GM18517 (cell line): ENCODE data around the gene TUFM.
"Not testable (repeated sequence)": the region's sequence is repeated elsewhere in the genome, so short reads cannot be mapped to it uniquely, and the experiment has no call there.

Experiments used
- ATAC-seq: cut with Tn5 transposase; IDR thresholded peaks from one replicate; pipeline ENCODE4 v1.9.1; 2021; ENCODE audit warnings: mild to moderate bottlenecking, moderate library complexity; ENCODE audit not compliant: unreplicated experiment

The TUFM gene

DNA sequence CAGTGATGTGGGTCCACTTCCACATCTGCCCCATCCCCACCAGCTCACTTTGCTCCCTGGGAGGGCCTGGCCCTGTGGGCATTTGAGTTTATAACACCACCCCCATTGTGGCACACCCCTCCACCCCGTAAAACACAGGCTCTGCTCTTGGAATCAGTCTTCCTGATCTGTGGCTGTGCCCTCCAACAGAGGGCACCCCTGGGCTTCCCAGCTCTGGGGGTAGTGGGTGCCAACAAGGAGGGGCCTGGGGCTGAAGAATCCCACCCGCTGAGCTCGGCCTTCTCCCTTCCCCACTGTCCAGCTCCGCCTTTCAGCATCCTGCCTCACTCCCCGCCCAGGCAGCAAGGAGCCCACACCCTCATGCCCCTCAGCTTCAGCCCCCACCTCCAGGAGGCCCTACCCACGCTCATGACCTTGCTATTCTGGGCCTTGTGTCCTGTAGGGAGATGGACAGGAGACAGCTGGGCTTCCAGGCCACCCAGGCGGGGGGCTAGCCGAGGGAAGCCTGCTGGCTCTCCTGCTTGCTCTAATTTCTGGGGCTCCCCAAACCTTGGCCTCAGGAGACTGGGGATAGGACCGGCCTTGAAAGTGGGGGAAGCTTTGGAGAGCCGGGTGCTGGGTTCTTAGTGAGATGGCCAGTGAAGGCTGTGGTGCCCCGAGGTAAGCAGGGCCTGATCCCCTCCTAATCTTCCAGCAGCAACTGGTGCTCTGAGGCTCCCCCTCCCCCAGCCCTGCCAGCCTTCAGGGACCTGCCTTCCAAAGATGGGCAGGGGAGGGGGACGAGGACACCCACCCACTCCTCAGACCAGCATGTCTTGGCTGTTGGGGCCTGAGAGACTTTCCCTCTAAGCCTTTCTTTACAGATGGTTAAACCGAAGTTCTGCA lies 29.2 kb upstream of the TUFM start:
- ATAC-seq = no peak

DNA sequence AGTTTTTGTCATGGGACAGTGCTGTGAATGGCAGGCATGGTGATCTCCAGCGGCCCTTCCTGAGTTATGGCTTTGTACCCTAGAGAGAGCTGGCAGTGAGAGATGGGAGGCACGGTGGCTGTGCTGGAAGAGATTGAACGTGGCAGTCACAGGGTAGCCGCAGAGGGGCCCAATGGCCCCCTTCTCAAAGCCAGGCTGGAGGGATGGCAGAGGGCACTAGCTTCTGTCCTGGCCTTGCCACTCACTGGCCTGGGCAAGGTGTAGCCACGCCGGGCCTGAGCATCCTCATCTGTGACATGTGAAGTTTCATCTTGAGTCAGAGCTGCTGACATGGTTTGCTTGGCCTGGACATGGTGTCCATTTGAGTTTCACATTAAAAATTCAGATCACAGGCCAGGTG lies 28.3 kb upstream of the TUFM start:
- ATAC-seq = no peak

DNA sequence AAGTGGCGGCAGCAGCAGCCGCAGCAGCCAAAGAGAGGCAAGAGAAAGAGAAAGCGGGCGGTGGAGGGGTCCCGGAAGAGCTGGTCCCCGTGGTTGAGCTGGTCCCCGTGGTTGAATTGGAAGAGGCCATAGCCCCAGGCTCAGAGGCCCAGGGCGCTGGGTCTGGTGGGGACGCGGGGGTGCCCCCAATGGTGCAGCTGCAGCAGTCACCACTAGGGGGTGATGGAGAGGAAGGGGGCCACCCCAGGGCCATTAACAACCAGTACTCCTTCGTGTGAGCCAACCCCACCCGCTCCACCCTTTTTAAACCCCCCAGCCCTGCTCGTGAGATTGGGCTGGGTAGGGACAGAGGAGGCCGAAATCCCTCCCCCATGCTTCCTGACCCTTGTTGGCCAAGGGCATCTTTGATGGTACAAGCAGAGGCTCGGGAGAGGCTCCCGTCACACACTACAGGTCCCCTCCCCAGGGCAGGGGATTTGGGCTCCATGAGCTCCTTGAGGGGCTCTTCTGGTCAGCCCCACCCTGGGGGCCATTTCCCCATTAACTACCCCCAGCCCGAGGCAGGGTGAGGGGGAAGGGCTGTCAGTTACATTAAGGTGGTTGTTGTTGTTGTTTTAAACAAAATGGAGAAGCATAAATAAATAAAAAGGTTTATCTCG lies 27.5 kb upstream of the TUFM start:
- no peak for ATAC-seq

DNA sequence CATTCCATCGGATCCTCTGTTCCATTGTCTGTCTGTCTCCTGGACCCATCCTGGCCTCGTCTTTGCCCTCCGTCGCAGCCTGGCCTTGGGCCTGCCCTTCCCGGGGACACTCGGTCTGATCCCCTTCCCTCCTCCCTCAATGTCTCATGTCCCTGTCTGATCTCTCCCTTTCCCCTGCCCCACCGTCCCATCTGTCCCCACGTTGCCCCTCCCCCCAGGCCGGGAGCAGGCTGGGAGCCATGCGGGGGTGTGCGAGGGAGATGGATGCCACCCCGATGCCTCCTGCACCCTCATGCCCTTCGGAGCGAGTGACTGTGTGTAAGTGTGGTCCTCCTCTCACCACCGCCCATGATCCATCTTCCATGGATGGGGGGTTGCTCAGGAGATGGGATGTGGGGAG lies 26.8 kb upstream of the TUFM start:
- ATAC-seq = no peak

DNA sequence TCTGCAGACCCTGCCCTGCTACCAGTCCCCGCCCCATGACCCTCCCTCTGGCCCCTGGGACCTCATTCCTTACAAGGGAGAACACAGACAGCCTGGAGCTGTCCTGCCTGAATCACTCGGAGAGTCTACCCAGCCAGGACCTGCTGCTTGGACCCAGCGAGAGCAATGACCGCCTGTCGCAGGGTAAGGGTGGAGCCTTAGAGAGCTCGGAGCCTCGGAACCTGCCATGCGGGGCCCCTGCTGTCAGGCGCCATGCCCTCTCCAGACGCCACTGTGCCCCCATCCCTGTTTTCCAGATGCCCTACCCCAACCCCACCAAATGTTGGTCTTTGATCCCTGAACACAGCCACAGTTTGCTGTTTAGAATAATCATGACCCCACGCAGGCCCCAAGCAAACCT lies 23.1 kb upstream of the TUFM start:
- ATAC-seq = no peak

DNA sequence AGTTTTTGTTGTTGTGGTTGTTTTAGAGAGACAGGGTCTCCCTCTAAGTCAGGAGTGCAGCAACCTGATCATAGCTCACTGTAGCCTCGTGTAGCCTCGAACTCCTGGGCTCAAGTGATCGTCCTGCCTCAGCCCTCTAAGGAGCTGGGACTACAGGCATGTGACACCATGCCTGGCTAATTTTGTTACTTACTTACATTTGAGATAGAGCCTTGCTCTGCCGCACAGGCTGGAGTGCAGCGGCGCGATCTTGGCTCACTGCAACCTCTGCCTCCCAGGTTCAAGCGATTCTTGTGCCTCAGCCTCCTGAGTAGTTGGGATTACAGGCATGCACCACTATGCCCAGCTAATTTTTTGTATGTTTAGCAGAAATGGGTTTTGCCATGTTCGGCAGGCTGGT lies 21.5 kb upstream of the TUFM start:
- ATAC-seq = not testable (repeated sequence)

DNA sequence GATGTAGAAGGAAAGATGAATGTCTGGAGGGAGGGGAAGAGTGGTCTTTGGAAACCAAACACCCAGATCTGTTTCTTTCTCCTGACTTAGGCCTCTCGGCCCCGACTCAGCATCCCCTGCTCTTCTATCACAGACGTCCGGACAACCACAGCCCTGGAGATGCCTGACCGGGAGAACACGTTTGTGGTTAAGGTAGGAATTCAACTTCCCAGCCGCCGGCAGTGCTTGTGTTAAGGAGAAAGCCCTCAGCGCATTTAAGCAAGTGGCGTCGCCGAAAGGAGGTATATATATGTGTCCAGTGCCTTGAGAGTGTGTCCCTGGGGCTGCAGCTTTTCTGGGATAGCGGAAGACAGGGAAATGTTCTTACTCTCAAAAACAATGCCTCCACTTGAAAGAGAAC lies 21.1 kb upstream of the TUFM start:
- ATAC-seq = no peak

DNA sequence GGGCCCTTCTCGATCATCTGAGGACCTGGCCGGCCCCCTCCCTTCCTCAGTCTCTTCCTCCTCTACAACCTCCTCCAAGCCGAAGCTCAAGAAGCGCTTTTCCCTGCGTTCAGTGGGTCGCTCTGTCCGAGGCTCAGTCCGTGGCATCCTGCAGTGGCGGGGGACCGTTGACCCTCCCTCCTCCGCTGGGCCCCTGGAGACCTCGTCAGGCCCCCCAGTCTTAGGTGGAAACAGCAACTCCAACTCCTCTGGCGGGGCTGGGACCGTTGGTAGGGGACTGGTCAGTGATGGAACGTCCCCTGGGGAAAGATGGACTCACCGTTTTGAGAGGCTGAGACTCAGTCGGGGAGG lies 20.3 kb upstream of the TUFM start:
- no peak for ATAC-seq

DNA sequence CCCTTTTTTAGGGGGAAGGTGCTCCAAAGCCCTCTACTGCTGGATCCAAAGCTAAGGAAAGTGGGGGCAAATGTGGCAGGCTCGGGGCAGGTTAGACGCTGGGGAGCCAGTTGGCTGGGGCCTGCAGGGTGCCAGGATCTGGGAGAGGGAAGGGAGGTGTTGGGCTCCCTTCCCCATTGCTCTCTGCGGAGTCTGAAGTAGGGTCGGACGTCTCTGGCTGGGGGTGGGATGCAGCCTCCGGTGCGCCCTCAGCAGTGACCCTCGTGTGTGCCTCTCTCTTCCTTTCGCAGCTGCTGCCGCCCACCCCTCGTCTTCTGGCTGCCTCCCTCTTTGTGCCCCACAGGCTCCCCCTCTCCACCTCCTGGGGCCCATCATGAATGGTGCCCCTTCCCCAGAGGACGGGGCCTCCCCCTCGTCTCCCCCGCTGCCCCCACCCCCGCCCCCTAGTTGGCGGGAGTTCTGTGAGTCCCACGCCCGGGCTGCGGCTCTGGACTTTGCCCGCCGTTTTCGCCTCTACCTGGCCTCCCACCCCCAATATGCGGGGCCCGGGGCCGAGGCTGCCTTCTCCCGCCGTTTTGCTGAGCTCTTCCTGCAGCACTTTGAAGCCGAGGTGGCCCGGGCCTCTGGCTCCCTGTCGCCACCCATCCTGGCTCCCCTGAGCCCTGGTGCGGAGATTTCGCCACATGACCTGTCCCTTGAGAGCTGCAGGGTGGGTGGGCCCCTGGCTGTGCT lies 19.7 kb upstream of the TUFM start:
- ATAC-seq = no peak

DNA sequence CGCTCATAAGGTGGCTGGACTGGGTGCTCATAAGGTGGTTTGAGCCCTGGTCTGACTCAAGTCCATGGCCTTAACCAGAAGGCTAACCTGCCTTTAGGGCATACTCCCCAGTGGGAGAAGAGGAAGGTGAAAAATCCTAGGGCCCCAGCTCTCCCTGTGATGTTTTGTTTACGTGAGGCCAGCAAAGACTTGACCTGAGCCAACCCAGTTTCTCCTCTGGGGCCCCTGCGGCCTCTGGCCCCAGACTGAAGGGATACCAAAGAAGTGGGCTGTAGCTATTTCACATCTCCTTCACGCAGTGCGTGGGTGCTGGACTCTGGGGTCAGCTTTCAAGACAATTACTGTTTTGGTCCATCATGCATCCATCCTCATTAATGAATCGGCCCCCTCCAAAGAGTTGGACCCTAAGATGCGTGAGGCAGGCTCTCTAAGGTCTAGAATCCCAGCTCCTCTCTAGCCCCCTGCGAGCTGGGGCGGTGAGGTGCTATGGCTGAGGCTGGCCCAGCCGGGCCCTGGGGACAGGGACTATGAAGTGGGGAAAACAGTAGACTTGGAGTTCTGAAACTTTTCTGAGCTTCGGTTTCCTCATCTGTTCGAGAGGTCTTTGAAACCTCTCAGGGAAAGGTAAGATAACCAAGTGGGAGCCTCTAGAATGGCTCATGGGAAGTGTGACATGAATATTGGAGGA lies 19.0 kb upstream of the TUFM start:
- ATAC-seq = no peak

DNA sequence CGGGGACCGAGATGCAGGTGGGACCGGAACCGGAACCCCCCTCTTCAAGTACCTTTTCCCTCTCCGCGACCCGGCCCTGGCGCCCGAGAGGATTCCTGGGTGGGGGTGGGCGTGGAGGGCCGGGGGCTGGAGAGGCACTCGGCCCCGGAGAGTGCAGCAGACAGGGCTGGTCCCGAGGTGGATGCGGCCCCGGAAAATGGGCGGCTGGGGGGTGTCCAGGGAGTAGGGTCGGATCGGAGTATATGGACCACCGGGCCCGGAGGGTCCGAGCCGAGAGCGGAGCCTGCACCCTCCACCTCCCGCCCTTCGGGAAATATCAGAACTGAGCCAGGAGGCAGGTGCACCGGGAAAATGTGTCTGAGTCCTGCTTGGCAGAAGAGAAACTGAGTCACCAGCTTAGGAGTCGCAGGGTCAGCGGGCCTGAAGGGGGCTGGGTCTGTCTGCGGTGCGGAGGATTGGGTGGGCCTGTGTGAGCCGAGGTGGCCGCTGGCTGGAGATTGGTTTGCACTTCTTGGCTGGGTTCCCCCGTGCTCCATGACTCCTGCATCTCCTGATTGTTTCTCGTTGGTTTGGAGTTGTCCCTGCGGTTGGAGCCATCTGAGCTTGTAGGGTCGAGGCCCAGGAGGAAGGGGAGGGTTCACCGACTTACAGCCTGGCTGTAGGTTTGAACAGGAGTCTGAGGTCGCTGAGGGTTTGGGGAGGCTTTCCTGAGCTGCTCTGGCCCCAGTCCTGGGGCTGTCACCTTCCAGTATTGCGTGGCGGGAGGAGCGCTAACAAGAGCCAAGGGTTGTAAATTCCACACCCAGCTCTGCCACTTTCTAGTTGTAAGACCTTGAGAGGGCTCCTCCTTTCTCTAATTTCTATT lies 18.0 kb upstream of the TUFM start:
- no peak for ATAC-seq

DNA sequence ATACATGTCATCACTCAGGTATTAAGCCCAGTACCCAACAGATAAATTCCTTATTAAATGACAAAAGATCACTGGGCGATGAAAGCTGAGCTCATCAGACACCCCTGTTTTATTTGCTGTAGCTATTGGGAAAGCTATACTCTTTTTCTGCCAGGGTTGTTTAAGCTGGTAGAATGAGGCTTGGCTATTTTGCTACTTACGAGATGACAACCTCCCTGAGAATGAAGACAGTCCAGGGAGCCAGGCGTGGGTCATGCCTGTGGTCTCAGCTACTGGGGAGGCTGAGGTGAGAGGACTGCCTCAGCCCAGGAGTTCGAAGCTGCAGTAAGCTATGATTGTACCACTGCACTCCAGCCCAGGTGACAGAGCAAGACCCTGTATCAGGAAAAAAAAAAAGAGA lies 13.2 kb upstream of the TUFM start:
- no peak for ATAC-seq

DNA sequence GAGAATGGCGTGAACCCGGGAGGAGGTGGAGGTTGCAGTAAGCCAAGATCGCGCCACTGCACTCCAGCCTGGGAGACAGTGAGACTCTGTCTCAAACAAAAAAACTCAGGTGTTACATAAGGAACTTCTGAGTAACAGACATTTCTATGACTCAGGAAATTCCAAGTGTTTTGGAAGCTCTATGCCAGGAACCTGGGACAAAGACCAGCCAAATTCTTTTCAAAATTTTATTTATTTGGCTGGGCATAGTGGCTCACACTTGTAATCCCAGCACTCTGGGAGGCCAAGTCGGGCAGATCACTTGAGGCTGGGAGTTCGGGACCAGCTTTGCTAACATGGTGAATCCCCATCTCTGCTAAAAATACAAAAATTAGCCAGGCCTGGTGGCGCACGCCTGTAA lies 12.3 kb upstream of the TUFM start:
- ATAC-seq = no peak

DNA sequence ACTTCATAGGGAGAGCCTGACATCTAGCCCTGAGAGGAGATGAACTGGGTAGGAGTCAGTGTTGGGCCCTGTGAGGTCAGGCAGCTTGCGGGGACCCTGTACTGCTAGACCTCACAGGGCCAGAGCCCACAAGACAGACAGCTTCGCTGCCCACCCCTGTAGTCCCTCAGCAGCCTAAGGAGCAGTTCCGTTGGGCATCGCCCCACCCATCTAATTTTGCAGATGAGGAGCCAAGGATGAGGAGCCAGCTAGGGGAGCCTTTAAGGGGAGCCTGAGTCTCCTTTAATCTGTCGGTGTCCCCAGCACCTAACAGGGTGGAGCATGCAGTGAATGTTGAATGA lies 755 bp upstream of the TUFM start:
- no peak for ATAC-seq

DNA sequence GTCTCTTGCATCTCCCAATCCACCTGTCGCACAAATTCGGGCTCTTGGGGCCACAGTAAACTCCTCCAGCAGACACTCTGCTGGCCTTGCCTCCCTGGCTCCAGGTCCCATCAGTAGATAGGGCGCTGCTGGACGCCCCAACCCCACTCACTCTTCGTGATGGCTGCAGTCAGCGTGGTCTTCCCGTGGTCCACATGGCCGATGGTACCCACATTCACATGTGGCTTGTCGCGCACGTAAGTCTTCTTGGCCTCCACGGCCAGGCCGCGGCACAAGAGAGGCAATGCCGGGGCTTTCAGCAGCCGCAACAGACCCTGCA lies 428 bp downstream of the TUFM start:
- ATAC-seq = no peak

DNA sequence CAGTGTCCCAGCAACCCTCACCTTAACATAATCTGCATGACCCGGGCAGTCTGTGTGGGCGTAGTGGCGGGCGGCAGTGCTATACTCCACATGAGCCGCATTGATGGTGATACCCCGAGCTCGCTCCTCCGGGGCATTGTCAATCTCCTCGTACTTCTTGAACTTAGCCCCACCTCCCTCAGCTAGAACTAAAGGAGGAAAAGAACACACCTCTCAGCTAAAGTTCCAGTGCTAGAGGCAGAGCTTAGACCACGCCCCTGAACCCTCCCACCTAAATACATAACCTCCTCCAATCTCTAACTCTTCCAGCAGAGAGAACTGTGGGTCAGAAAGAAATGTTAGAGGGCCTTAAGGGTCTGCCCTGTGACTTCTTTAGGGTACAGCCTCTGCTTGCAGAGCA lies 855 bp downstream of the TUFM start:
- ATAC-seq = no peak

DNA sequence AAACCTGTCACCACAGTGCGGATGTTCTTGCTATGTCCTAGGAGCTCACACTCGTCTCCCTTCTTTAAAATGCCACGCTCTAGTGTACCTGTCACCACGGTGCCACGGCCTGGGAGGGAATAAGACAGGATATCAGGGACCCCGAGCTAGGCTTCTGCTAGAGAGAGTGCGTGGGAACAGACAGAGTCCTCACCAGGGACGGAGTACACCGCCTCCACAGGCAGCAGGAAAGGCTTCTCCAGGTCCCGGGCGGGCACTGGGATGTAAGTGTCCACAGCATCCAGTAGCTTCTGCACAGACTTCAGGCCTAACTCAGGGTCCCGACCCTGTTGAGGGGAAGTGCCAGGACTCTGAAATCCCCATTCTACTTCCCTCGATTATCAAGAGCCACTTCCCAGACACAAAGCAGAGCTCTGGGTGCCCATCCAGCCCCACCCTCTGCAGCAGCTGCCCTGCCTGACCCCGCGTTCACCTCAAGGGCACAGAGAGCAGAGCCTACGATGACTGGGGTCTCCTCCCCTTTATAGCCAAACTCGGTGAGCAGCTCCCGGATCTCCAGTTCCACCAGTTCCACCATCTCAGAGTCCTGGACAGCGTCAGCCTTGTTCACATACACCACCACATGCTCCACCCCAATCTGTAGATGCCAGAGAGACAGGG lies 1.8 kb downstream of the TUFM start:
- no peak for ATAC-seq

DNA sequence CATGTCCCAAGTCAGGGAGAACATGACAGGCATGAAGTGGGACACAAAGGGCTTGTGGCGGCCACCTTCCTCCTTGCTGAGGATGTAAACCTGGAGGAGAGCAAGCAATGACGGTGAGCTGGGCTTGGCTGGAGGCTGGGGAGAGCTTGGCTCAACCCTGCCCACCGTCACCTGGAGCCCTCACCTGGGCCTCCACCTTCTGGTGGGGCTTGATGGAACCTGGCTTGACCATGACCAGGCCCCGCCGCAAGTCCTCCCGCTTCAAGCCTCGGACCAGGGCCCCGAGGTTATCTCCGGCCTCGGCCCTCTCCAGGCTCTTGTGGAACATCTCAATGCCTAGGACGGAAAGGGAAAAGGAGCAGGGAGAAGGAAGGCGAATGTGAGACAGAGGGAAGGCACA lies 2.4 kb downstream of the TUFM start:
- ATAC-seq = no peak

DNA sequence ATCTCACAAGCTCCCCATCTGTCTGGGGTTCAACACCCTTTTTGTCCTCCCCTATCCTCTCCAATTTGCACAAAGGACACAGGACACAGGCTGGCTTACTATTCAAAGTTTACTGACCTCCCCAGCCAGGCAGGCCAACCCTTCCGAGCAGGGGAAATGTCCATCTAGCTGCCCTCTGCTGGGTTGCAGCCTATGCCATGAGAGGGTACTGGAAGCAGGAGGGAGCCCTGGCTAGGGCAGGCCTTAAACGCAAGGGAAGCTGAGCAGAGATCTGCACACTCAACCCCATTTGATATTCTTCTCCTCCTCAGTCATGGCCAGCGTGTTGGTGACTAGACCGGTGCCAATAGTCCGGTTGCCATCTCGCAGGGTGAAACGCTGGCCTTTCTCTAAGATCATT lies 3.5 kb downstream of the TUFM start:
- ATAC-seq = no peak

DNA sequence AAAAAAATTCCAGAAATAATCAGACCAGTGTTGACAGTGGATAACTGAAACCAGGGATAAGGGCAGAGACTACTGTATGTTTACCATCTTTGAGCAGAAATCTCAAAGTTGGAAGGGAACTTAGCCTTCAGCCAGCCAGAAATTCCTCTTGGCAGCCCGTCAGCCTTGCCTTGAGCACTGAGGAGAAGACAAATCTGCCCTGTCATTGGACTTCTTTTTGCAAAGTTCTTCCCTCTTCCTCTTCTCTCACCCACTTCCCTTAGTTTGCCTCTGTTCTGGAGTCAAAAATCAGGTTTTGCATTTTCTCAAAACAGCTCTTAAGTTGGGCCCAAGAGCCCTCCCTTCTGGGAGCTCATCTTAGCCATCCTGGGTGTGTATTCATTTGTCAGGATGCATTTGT lies 6.2 kb downstream of the TUFM start:
- no peak for ATAC-seq
